H54 (cell line): ENCODE measurements around the gene ZRSR2.

Experiments used
- DNase-seq: peaks from one replicate; pipeline ENCODE4 v3.0.0; 2011; ENCODE audit warnings: low spot score, mixed read lengths; ENCODE audit not compliant: insufficient read length
- FAIRE-seq: peaks from 3 replicates; lab custom pipeline; 2011; peaks lifted over from hg19 to GRCh38; lab: Jason Lieb, UNC
- POLR2A ChIP-seq: IDR thresholded peaks from 2 replicates; pipeline ENCODE4 v1.6.1; 2011; ENCODE audit warnings: low read depth, mild to moderate bottlenecking, low read length

Gene ZRSR2

GRCh38 chrX:15853586-15854079, 63.3 kb downstream of the ZRSR2 start:
- no peak for TF ChIP-seq POLR2A
- no peak for FAIRE-seq
- no peak for DNase-seq

DNA sequence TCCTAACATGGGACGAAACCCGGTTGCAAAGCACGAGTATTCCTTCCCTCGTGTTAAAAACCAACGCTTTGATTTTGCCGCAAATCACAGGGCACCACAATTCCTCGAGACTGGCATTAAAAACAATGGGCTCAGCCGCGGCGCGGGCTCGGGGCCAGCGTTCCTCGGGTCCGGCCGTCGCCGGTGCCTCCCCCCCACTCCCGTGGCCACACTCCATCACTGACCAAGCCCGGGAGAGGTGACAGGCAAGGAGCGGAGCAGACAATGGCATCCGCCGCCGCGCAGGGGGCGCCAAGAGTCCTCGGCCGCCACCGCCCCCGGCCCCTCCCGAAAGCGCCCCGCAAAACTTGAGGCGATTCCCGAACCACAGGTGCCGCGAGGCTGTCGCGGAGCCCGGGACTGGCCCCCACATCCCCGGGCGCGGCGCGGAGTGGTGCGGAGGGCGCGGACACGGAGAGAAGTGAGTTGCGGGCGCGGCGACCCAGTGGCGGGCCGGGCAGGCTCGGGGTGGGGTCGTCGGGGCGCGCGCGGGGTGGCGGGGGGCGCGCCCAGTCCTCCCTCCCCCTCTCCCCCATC, 63.9 kb downstream of the ZRSR2 start:
- TF ChIP-seq POLR2A, result no peak
- FAIRE-seq (no peak), DNase-seq (no peak)

GRCh38 chrX:15854712-15855567, 64.7 kb downstream of the ZRSR2 start, which contains the start of gene AP1S2:
TSS of gene AP1S2 (minus strand) at chrX:15854813. CDS start at chrX:15852524, 2,289 bp downstream.
- FAIRE-seq, result no peak
- DNase-seq, result peak; percentile 27
- peak; percentile 50 for TF ChIP-seq POLR2A

GRCh38 chrX:15855568-15856221, 65.4 kb downstream of the ZRSR2 start:
- DNase-seq (no peak), FAIRE-seq (no peak)
- no peak for TF ChIP-seq POLR2A

- TF ChIP-seq POLR2A, result no peak
- DNase-seq (no peak), FAIRE-seq (no peak)
These were observed 65.9 kb downstream of the ZRSR2 start for GRCh38 chrX:15856222-15856587.

- DNase-seq (no peak), FAIRE-seq (no peak)
- TF ChIP-seq POLR2A, result no peak
These were observed 66.4 kb downstream of the ZRSR2 start for GRCh38 chrX:15856636-15857035.

GRCh38 chrX:15858051-15858450, 67.8 kb downstream of the ZRSR2 start:
- no peak for TF ChIP-seq POLR2A
- FAIRE-seq (no peak), DNase-seq (no peak)

DNA sequence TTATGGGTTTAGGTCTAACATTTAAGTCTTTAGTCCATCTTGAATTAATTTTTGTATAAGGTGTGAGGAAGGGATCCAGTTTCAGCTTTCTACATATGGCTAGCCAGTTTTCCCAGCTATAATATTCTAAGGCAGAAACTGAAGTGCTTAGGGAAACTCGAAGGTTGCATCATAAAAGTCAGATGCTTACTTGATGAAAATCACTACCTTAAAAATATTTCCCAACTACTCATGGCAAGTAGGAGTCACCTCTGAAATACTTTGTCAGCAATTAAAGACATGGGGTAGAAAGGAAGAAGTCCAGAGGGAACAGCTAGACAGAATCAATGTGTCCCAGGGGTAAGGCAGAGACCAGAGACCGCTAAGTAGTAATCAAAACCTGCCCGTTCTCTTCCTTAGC, 70.6 kb downstream of the ZRSR2 start:
- no peak for TF ChIP-seq POLR2A
- FAIRE-seq, result no peak
- DNase-seq, result no peak

DNA sequence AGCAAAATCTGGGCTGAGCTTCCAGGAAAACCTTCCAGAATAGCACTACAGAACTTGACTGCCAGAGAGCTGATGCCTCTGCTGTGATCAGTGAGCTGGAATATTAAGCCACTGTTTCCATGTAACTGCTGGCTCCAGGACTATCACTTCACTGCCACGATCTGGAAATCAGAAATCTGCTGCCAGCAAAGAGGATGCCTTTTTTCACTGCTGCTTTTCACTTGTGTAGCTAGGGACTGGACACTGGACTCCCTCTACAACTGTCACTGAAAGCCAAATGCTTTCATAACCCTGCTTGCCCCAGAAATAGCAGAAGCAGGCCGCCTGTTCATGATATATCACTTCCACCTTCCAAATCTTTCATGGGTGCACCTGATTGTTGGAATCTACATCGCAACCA, 73.7 kb downstream of the ZRSR2 start:
- no peak for TF ChIP-seq POLR2A
- DNase-seq (no peak), FAIRE-seq (no peak)

- FAIRE-seq, result no peak
- TF ChIP-seq POLR2A, result no peak
- no peak for DNase-seq
These were observed 74.3 kb downstream of the ZRSR2 start for GRCh38 chrX:15864629-15865028.

GRCh38 chrX:15866147-15866546, 75.9 kb downstream of the ZRSR2 start:
- no peak for DNase-seq
- no peak for FAIRE-seq
- no peak for TF ChIP-seq POLR2A

DNA sequence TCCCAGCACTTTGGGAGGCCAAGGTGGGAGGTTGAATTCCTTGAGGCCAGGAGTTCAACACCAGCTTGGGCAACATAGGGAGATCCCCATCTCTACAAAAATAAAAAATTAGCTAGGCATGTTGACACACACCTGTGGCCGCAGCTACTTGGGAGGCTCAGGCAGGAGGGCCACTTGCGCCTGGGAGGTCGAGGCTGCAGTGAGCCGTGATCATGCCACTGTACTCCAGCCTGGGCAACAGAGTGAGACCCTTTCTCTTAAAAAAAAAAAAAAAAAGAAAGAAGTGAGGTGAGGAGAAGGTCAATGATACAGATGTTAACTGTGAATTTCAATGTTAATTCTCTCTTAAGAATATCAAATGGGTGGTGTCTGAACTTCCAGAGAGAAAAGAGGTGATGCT, 79.4 kb downstream of the ZRSR2 start:
- no peak for TF ChIP-seq POLR2A
- FAIRE-seq, result no peak
- no peak for DNase-seq

DNA sequence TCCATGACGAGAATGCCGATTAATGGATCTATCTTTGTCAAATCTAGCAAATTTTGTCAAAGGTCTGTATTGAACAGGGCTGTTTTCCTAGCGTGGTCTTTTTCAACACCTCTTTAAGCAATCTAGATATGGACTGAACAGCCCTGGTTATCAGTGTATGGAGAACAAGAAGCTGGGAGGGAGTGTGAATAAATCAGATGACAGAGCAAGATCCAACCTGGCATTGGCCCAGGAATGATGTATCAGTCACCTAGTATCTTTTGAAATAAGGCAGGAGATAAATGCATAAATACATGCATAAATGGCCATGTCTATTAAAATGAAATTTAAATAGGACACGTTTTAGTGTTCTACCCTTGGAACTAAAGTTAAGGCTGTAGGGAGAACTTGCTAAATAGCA, 80.0 kb downstream of the ZRSR2 start:
- DNase-seq (no peak), FAIRE-seq (no peak)
- TF ChIP-seq POLR2A, result no peak
